Stimulated activated CD8-positive, alpha-beta memory T cell treated with anti-CD3 and anti-CD28 coated beads, Interleukin-4, amount 100 ng/mL, for 1 hour (primary cell): Measurements from ENCODE around the gene SIX4.

Experiments
- DNase-seq, 2 donors: peaks; one replicate each; pipeline ENCODE4 v3.0.0-alpha.2; 2020; ENCODE audit warnings: low read depth in 2 of 2, low spot score in 1 of 2

The SIX4 gene

GRCh38 chr14:60722357-60723115 lies 1.6 kb downstream of the SIX4 start:
- no peak for DNase-seq

- no peak for DNase-seq
Observed at GRCh38 chr14:60722107-60722356, 2.1 kb downstream of the SIX4 start.

- peak in 1 of 2 donors; percentile 39 for DNase-seq
Observed at GRCh38 chr14:60721326-60722106, 2.6 kb downstream of the SIX4 start.

- no peak for DNase-seq
Observed at GRCh38 chr14:60720962-60721325, 3.2 kb downstream of the SIX4 start.

- no peak for DNase-seq
Observed at GRCh38 chr14:60720391-60720790, 3.8 kb downstream of the SIX4 start.

GRCh38 chr14:60713513-60713912 lies 10.6 kb downstream of the SIX4 start:
- DNase-seq, result no peak

GRCh38 chr14:60710494-60710893 lies 13.7 kb downstream of the SIX4 start:
- DNase-seq, result no peak

GRCh38 chr14:60707858-60708257 lies 16.3 kb downstream of the SIX4 start:
- DNase-seq, result no peak

GRCh38 chr14:60705100-60705499 lies 19.1 kb downstream of the SIX4 start:
- DNase-seq, result no peak

- no peak for DNase-seq
Observed at GRCh38 chr14:60700598-60700997, 23.6 kb downstream of the SIX4 start.

GRCh38 chr14:60695327-60695726 lies 28.8 kb downstream of the SIX4 start:
- no peak for DNase-seq

- no peak for DNase-seq
Observed at GRCh38 chr14:60691383-60692113, 32.6 kb downstream of the SIX4 start.

- no peak for DNase-seq
Observed at GRCh38 chr14:60686865-60687264, 37.3 kb downstream of the SIX4 start.

GRCh38 chr14:60684203-60684602 lies 39.9 kb downstream of the SIX4 start:
- DNase-seq, result no peak

GRCh38 chr14:60681271-60681670 lies 42.9 kb downstream of the SIX4 start:
- no peak for DNase-seq

- no peak for DNase-seq
Observed at GRCh38 chr14:60680511-60680910, 43.6 kb downstream of the SIX4 start.

GRCh38 chr14:60679566-60680258 lies 44.4 kb downstream of the SIX4 start:
- no peak for DNase-seq

- DNase-seq, result no peak
Observed at GRCh38 chr14:60677701-60678100, 46.5 kb downstream of the SIX4 start.

GRCh38 chr14:60670989-60671388 lies 53.2 kb downstream of the SIX4 start:
- DNase-seq, result no peak

- DNase-seq, result no peak
Observed at GRCh38 chr14:60668431-60669112, 55.6 kb downstream of the SIX4 start.

GRCh38 chr14:60665177-60665550 lies 59.0 kb downstream of the SIX4 start:
- DNase-seq, result no peak
